H9 (cell line): Measurements from ENCODE around the gene FASLG. TPM values are rescaled to one million over a fixed set of nuclear protein-coding genes. Genes with fewer than 3 reads are reported as not detected.

Experiments used
- DNase-seq: peaks from one replicate; pipeline ENCODE4 v3.0.0-alpha.2; 2017
- H2AFZ ChIP-seq: one replicate; pipeline ENCODE4 v1.6.1; 2013; ENCODE audit warnings: mild to moderate bottlenecking, low read length, control low read depth, moderate library complexity
- H2AK5ac ChIP-seq: 2 replicates; pipeline ENCODE4 v1.6.1; 2013; ENCODE audit warnings: low read length, control low read depth, mixed read lengths; ENCODE audit not compliant: insufficient read length
- H2BK120ac ChIP-seq: one replicate; pipeline ENCODE4 v1.6.1; 2013; ENCODE audit warnings: low read depth, mild to moderate bottlenecking, low read length, control low read depth, inconsistent platforms; ENCODE audit not compliant: poor library complexity, severe bottlenecking
- H2BK12ac ChIP-seq: 2 replicates; pipeline ENCODE4 v1.6.1; 2013; ENCODE audit warnings: low read length, control low read depth, mixed read lengths, low read depth; ENCODE audit not compliant: insufficient read length
- H2BK15ac ChIP-seq: 2 replicates; pipeline ENCODE4 v1.6.1; 2013; ENCODE audit warnings: low read depth, low read length, control low read depth
- H2BK20ac ChIP-seq: one replicate; pipeline ENCODE4 v1.6.1; 2013; ENCODE audit warnings: low read depth, mild to moderate bottlenecking, low read length, control low read depth, inconsistent platforms; ENCODE audit not compliant: poor library complexity, severe bottlenecking
- H2BK5ac ChIP-seq: 2 replicates; pipeline ENCODE4 v1.6.1; 2013; ENCODE audit warnings: low read length, control low read depth, mixed read lengths; ENCODE audit not compliant: insufficient read length
- H3K14ac ChIP-seq: 2 replicates; pipeline ENCODE4 v1.6.1; 2013; ENCODE audit warnings: low read length, control low read depth; ENCODE audit not compliant: insufficient read depth
- H3K18ac ChIP-seq: 2 replicates; pipeline ENCODE4 v1.6.1; 2013; ENCODE audit warnings: low read depth, mild to moderate bottlenecking, mixed read lengths, low read length, control low read depth; ENCODE audit not compliant: insufficient read length
- H3K23ac ChIP-seq: 2 replicates; pipeline ENCODE4 v1.6.1; 2013; ENCODE audit warnings: low read length, control low read depth, mixed read lengths, low read depth; ENCODE audit not compliant: insufficient read length
- H3K23me2 ChIP-seq: 2 replicates; pipeline ENCODE4 v1.6.1; 2013; ENCODE audit warnings: low read depth, mild to moderate bottlenecking, mixed read lengths, low read length, control low read depth; ENCODE audit not compliant: insufficient read length, poor library complexity, severe bottlenecking
- H3K27ac ChIP-seq: 2 replicates; pipeline ENCODE4 v1.5.1; 2013; ENCODE audit warnings: low read length, control low read depth, mixed read lengths, low read depth; ENCODE audit not compliant: insufficient read length
- H3K27me3 ChIP-seq: 2 replicates; pipeline ENCODE4 v1.6.1; 2013; ENCODE audit warnings: low read length, control low read depth, inconsistent platforms; ENCODE audit not compliant: insufficient read depth
- H3K4ac ChIP-seq: 2 replicates; pipeline ENCODE4 v1.6.1; 2013; ENCODE audit warnings: low read depth, mild to moderate bottlenecking, control low read depth, inconsistent platforms, low read length, moderate library complexity
- H3K4me1 ChIP-seq: 2 replicates; pipeline ENCODE4 v1.6.1; 2013; ENCODE audit warnings: low read length, control low read depth, inconsistent platforms; ENCODE audit not compliant: insufficient read depth
- H3K4me2 ChIP-seq: 2 replicates; pipeline ENCODE4 v1.6.1; 2013; ENCODE audit warnings: low read length, control low read depth, mixed read lengths; ENCODE audit not compliant: insufficient read length, insufficient read depth
- H3K56ac ChIP-seq: 2 replicates; pipeline ENCODE4 v1.6.1; 2013; ENCODE audit warnings: low read depth, mild to moderate bottlenecking, mixed read lengths, low read length, control low read depth; ENCODE audit not compliant: insufficient read length
- H3K79me1 ChIP-seq: 2 replicates; pipeline ENCODE4 v1.6.1; 2013; ENCODE audit warnings: low read depth, mild to moderate bottlenecking, moderate library complexity, low read length, control low read depth, inconsistent platforms; ENCODE audit not compliant: insufficient read depth, poor library complexity, severe bottlenecking
- H3K79me2 ChIP-seq: 2 replicates; pipeline ENCODE4 v1.6.1; 2013; ENCODE audit warnings: low read length, control low read depth, inconsistent platforms; ENCODE audit not compliant: insufficient read depth
- H3K9ac ChIP-seq: 2 replicates; pipeline ENCODE4 v1.6.1; 2013; ENCODE audit warnings: low read length, control low read depth, mixed read lengths; ENCODE audit not compliant: insufficient read length; ENCODE audit errors: extremely low read depth
- H3K9me3 ChIP-seq: one replicate; pipeline ENCODE4 v1.6.1; 2013; ENCODE audit warnings: low read depth, low read length, inconsistent platforms; ENCODE audit not compliant: control insufficient read depth
- H3T11ph ChIP-seq: one replicate; pipeline ENCODE4 v1.6.1; 2013; ENCODE audit warnings: mild to moderate bottlenecking, low read length, control low read depth, inconsistent platforms
- H4K20me1 ChIP-seq: one replicate; pipeline ENCODE4 v1.6.1; 2013; ENCODE audit not compliant: control insufficient read depth, insufficient read length, insufficient read depth
- H4K5ac ChIP-seq: 2 replicates; pipeline ENCODE4 v1.6.1; 2013; ENCODE audit warnings: low read depth, mild to moderate bottlenecking, mixed read lengths, low read length, control low read depth; ENCODE audit not compliant: insufficient read length
- H4K8ac ChIP-seq: replicated peaks from 2 replicates; pipeline ENCODE4 v1.6.1; 2013; ENCODE audit warnings: low read length, control low read depth, mixed read lengths, low read depth; ENCODE audit not compliant: insufficient read length
- H4K91ac ChIP-seq: 2 replicates; pipeline ENCODE4 v1.6.1; 2013; ENCODE audit warnings: low read depth, mild to moderate bottlenecking, moderate library complexity, mixed read lengths, low read length, control low read depth; ENCODE audit not compliant: insufficient read length
- H3K27ac Mint-ChIP-seq, 3 experiments: 2 replicates in 2 of 3; 3 replicates in 1 of 3; pipeline ENCODE4 v1.8.0; 2020 to 2021; ENCODE audit warnings: mixed read lengths in 3 of 3, mild to moderate bottlenecking in 1 of 3, moderate library complexity in 1 of 3
- H3K27me3 Mint-ChIP-seq: 2 replicates; pipeline ENCODE4 v1.8.0; 2021; ENCODE audit warnings: low read depth, mild to moderate bottlenecking, moderate library complexity, mixed read lengths
- H3K36me3 Mint-ChIP-seq, 3 experiments: 2 replicates in 2 of 3; 3 replicates in 1 of 3; pipeline ENCODE4 v1.8.0; 2020 to 2021; ENCODE audit warnings: low read depth in 3 of 3, mixed read lengths in 3 of 3; ENCODE audit not compliant: insufficient read depth in 1 of 3
- H3K4me1 Mint-ChIP-seq, 2 experiments: 2 replicates each; pipeline ENCODE4 v1.8.0; 2020; ENCODE audit warnings: mixed read lengths in 2 of 2
- H3K4me3 Mint-ChIP-seq, 2 experiments: 2 replicates in 1 of 2; 3 replicates in 1 of 2; pipeline ENCODE4 v1.8.0; 2020 to 2021; ENCODE audit warnings: mild to moderate bottlenecking in 2 of 2, mixed read lengths in 2 of 2, moderate library complexity in 1 of 2
- H3K9me3 Mint-ChIP-seq, 2 experiments: 2 replicates in 1 of 2; 3 replicates in 1 of 2; pipeline ENCODE4 v1.8.0; 2020; ENCODE audit warnings: mild to moderate bottlenecking in 2 of 2, mixed read lengths in 2 of 2, moderate library complexity in 1 of 2
- WGBS: extraction: QIAGEN DNeasy Blood & Tissue Kit; methylation state at CpG from one replicate; pipeline ENCODE4 v1.1.7; 2013; ENCODE audit warnings: missing lambda C conversion rate, low lambda C conversion rate, mixed read lengths; ENCODE audit not compliant: insufficient read length; ENCODE audit errors: extremely low coverage; 5-methylcytosine and 5-hydroxymethylcytosine counted together
- total RNA-seq: library from RNA; stranded (reverse); gene quantifications from 2 replicates; pipeline ENCODE4 v1.2.1, GENCODE V29; 2021
- TF ChIP-seq, protein P1 (sequence below): fragments of 200-600 bp; sonication (generic); conservative IDR thresholded peaks from 3 replicates; pipeline ENCODE4 v1.8.0; 2021; ENCODE audit warnings: antibody characterized with exemption, mild to moderate bottlenecking

Gene FASLG
- total RNA-seq, 1 experiment from 2014 or later: not detected

DNA sequence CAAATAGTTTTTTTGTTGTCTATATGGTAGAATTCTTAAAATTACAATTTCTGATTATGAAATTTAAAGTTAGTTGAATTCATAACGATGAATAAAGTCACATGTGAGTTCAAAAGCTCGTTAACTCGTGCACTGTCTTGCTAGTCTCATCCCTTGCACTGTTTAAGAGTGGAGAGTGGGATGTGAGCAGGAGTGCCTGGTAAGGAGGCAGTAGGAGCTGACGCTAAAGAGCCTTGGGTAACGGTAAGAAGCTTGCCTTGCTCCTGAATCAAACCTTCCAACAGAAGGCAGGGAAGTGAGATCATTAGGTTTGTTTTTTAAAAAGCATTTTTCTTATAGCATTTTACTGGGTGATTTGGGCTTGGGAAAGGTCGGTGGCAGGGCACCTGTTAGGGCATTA is 2.3 kb upstream of the FASLG start:
- no peaks in the 10 kb centered on the region for H3K79me2 ChIP-seq
- no peaks in the 10 kb centered on the region for H4K20me1 ChIP-seq
- DNase-seq: no peak
- no peak overlapping the region for H3K9ac ChIP-seq
- no peaks in the 10 kb centered on the region for H3K27me3 Mint-ChIP-seq
- no peak overlapping the region for H2BK15ac ChIP-seq
- no peak overlapping the region for H2BK120ac ChIP-seq
- no peaks in the 10 kb centered on the region; a peak in 1 of 4 replicates for H3K4me1 Mint-ChIP-seq
- H3K27ac ChIP-seq: no peak overlapping the region
- no peak overlapping the region; a peak in 1 of 7 replicates for H3K27ac Mint-ChIP-seq
- no peaks in the 10 kb centered on the region for H3K23me2 ChIP-seq
- H2BK20ac ChIP-seq: no peak overlapping the region
- H3K4me3 Mint-ChIP-seq: no peak overlapping the region
- no peaks in the 10 kb centered on the region for H3K9me3 Mint-ChIP-seq
- H3K36me3 Mint-ChIP-seq: no peaks in the 10 kb centered on the region
- TF ChIP-seq, protein P1, sequence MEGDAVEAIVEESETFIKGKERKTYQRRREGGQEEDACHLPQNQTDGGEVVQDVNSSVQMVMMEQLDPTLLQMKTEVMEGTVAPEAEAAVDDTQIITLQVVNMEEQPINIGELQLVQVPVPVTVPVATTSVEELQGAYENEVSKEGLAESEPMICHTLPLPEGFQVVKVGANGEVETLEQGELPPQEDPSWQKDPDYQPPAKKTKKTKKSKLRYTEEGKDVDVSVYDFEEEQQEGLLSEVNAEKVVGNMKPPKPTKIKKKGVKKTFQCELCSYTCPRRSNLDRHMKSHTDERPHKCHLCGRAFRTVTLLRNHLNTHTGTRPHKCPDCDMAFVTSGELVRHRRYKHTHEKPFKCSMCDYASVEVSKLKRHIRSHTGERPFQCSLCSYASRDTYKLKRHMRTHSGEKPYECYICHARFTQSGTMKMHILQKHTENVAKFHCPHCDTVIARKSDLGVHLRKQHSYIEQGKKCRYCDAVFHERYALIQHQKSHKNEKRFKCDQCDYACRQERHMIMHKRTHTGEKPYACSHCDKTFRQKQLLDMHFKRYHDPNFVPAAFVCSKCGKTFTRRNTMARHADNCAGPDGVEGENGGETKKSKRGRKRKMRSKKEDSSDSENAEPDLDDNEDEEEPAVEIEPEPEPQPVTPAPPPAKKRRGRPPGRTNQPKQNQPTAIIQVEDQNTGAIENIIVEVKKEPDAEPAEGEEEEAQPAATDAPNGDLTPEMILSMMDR: no peak
- H2AFZ ChIP-seq: no peak overlapping the region
- H3K79me1 ChIP-seq: no peaks in the 10 kb centered on the region
- no peak overlapping the region for H4K8ac ChIP-seq
- H4K5ac ChIP-seq: no peak overlapping the region
- H3K18ac ChIP-seq: no peak overlapping the region
- no CpG with 5 or more reads among the region's 6 CpGs for WGBS
- no peak overlapping the region for H2AK5ac ChIP-seq
- no peak overlapping the region for H3K4me2 ChIP-seq
- H3K56ac ChIP-seq: no peak overlapping the region
- no peak overlapping the region for H3K23ac ChIP-seq
- no peak overlapping the region for H3K14ac ChIP-seq
- no peak overlapping the region for H3K4ac ChIP-seq
- no peaks in the 10 kb centered on the region for H3K9me3 ChIP-seq
- H2BK12ac ChIP-seq: no peak overlapping the region
- no peaks in the 10 kb centered on the region for H3K27me3 ChIP-seq
- H4K91ac ChIP-seq: no peak overlapping the region
- no peaks in the 10 kb centered on the region for H3K4me1 ChIP-seq
- no peak overlapping the region for H2BK5ac ChIP-seq
- no peak overlapping the region for H3T11ph ChIP-seq
